Neutrophil (primary cell): ENCODE results near the gene B4GALNT3.
A peak's percentile ranks its signal among the peaks of the same experiment; 100 is the strongest.

Source experiments
- H3K27ac ChIP-seq: fragments of 200-600 bp; sonication (generic); 2 replicates; pipeline ENCODE4 v1.5.1; 2016; ENCODE audit warnings: mild to moderate bottlenecking, moderate library complexity
- H3K27me3 ChIP-seq: fragments of 200-600 bp; sonication (generic); 2 replicates; pipeline ENCODE4 v1.6.0; 2016; ENCODE audit warnings: mild to moderate bottlenecking
- H3K36me3 ChIP-seq: fragments of 200-600 bp; sonication (generic); 2 replicates; pipeline ENCODE4 v1.5.1; 2017
- H3K4me1 ChIP-seq, 2 experiments: fragments of 200-600 bp in 1 of 2; sonication (generic) in 1 of 2; 1 replicate in 1 of 2; 2 replicates in 1 of 2; pipeline versions ENCODE4 v1.5.1 to v1.6.1; 2013 to 2016; ENCODE audit warnings: low read depth in 1 of 2, low read length in 1 of 2, mild to moderate bottlenecking in 1 of 2, moderate library complexity in 1 of 2; ENCODE audit not compliant: control insufficient read depth in 1 of 2, insufficient read depth in 1 of 2
- H3K4me3 ChIP-seq, 2 experiments: fragments of 200-600 bp in 1 of 2; sonication (generic) in 1 of 2; 1 replicate in 1 of 2; 2 replicates in 1 of 2; pipeline ENCODE4 v1.5.1; 2013 to 2016; ENCODE audit warnings: low read depth in 1 of 2, low read length in 1 of 2, mild to moderate bottlenecking in 1 of 2, moderate library complexity in 1 of 2
- H3K9me3 ChIP-seq: fragments of 200-600 bp; sonication (generic); 2 replicates; pipeline ENCODE4 v1.5.1; 2016
- CTCF ChIP-seq: fragments of 200-600 bp; sonication (generic); IDR thresholded peaks from 2 replicates; pipeline ENCODE4 v1.5.1; 2016; ENCODE audit warnings: antibody characterized with exemption

Gene B4GALNT3

GRCh38 chr12:588646-589045 is 128.9 kb downstream of the B4GALNT3 start:
- Histone ChIP-seq H3K36me3 (no peaks in the 10 kb centered on the region), H3K4me1 (peaks cover 17 to 20% of the 10 kb centered on the region in 2 experiments), H3K9me3 (no peaks in the 10 kb centered on the region), H3K4me3 (no peak overlapping the region), H3K27ac (no peak overlapping the region), H3K27me3 (no peaks in the 10 kb centered on the region)
- TF ChIP-seq CTCF = no peak

- H3K4me1 ChIP-seq = peaks cover 31 to 37% of the 10 kb centered on the region in 2 experiments
- no peak overlapping the region for H3K4me3 ChIP-seq
- H3K27ac ChIP-seq = no peak overlapping the region
- H3K9me3 ChIP-seq = no peaks in the 10 kb centered on the region
- TF ChIP-seq CTCF = no peak
- H3K27me3 ChIP-seq = no peaks in the 10 kb centered on the region
- no peaks in the 10 kb centered on the region for H3K36me3 ChIP-seq
Observed at GRCh38 chr12:590206-590750, 130.5 kb downstream of the B4GALNT3 start.

GRCh38 chr12:591167-592023 is 131.7 kb downstream of the B4GALNT3 start:
- Histone ChIP-seq H3K9me3 (no peaks in the 10 kb centered on the region), H3K27me3 (no peaks in the 10 kb centered on the region), H3K4me3 (no peak overlapping the region), H3K4me1 (peaks cover 31 to 38% of the 10 kb centered on the region in 2 experiments), H3K36me3 (no peaks in the 10 kb centered on the region), H3K27ac (peak overlapping the region; percentile 66)
- TF ChIP-seq CTCF = no peak

- no peaks in the 10 kb centered on the region for H3K36me3 ChIP-seq
- TF ChIP-seq CTCF = no peak
- peaks cover 31 to 38% of the 10 kb centered on the region in 2 experiments for H3K4me1 ChIP-seq
- no peak overlapping the region for H3K4me3 ChIP-seq
- H3K27ac ChIP-seq = peak overlapping the region; percentile 66
- no peaks in the 10 kb centered on the region for H3K9me3 ChIP-seq
- no peaks in the 10 kb centered on the region for H3K27me3 ChIP-seq
Observed at GRCh38 chr12:592024-592505, 132.3 kb downstream of the B4GALNT3 start.

- Histone ChIP-seq H3K36me3 (no peaks in the 10 kb centered on the region), H3K4me3 (peak overlapping the region in 1 of 2 experiments; percentile 9), H3K27me3 (no peaks in the 10 kb centered on the region), H3K27ac (peak overlapping the region; percentile 79), H3K4me1 (peaks cover 36 to 45% of the 10 kb centered on the region in 2 experiments), H3K9me3 (no peaks in the 10 kb centered on the region)
- TF ChIP-seq CTCF = no peak
Observed at GRCh38 chr12:593396-594270, 133.9 kb downstream of the B4GALNT3 start.
